ENCODE results near the gene CPE. TPM values are rescaled to one million over a fixed set of nuclear protein-coding genes. Genes with fewer than 3 reads are reported as not detected.
"Not testable (repeated sequence)": the region's sequence is repeated elsewhere in the genome, so short reads cannot be mapped to it uniquely, and the experiment has no call there.

CPE gene
- polyA plus RNA-seq, 3 donors, result 89.0 to 152 (median 96.9) TPM

- no peak for DNase-seq
These were observed 15.5 kb downstream of the CPE start for GRCh38 chr4:165394275-165394674.

DNA sequence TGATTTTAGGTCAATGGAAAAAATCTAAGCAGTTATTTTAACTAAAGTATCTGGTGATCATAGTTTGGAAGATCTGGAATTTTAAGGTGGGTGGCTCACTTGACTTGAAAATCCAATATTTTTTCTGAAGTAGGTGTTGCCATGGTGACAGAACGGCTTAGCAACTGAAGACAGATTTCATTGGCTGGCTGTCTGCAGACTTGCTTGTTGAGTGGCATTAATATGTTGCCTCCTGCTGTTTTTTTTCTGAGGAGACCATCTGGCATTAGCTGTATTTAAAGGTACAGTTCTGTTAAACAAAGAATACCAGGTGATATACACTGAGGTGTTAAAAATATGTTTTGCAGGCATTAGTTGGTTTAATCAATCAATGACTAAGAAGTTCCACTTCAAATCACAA is 19.8 kb downstream of the CPE start:
- peak; percentile 42 for DNase-seq

DNA sequence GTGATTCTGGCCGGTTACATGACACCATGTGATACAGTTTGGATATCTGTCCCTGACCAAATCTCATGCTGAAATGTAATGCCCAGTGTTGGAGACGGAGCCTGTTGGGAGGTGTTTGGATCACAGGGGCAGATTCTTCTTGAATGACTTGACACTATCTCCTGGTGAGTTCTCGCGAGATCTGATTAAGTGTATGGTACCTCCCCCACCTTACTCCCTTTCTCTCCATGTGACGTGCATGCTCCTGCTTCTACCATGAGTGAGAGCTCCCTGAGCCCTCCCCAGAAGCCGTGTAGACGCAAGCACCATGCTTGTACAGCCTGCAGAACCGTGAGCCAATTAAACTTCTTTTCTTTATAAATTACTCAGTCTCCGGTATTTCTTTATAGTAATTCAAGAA is 23.6 kb downstream of the CPE start:
- DNase-seq, result no peak

GRCh38 chr4:165403048-165403447 is 24.2 kb downstream of the CPE start:
- no peak for DNase-seq

DNA sequence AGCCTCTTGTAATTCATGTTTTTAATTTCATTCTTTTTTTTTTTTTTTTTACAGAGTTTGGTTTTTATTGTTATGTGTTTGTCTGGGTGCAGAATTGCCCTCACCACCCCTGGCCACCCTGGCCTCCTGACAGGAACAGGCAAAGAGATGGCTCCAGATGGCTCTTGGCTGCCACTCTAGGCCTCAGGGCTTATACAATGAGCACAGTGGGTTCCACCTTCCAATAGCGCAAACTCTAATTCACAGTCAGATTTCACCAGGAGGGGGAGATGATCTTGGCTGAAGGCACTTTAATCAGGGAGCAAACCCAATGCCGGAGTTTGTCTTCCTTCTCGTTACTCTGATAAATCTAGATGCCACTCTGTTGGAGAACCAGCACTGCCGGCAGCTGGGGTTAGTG is 24.8 kb downstream of the CPE start:
- DNase-seq, result no peak

- DNase-seq, result no peak
These were observed 25.3 kb downstream of the CPE start for GRCh38 chr4:165404080-165404479.

DNA sequence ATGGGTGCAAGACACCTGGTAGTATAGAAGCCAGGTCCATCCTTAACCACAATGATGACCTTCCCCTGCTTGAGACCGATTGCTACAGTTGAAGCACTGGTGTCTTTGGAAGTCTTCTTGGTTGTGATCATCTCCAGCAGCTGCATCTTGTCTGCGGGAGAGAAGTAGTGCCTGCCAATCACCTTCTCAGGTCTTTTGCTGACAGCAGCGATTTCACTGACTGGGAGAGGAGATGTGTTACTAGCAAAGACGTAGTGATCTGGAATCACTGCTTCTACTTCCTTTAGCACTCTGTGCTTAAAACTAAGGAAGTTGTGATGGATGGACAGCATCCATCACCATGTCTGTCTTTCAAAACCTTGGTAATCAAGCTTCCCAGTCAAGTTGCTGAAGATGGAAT is 25.9 kb downstream of the CPE start:
- no peak for DNase-seq

DNA sequence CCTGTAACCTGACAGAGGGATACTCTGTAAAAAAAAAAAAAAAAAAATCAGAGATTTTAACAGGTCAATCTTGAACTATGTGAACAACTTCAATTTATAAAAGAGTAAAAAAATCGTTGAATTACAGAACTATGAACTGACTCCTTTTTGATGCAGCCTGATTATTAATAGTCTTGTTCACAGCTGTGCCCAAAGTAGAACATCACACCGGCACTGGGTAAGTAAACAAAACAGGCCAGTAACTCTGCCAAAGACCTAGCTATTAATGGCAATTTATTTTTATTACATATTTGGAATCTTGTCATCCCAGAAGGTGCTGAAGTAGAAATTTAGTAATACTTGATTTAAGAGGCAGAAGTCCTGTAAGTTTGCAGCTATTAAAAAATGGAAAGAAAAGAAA is 31.4 kb downstream of the CPE start:
- DNase-seq, result no peak

DNA sequence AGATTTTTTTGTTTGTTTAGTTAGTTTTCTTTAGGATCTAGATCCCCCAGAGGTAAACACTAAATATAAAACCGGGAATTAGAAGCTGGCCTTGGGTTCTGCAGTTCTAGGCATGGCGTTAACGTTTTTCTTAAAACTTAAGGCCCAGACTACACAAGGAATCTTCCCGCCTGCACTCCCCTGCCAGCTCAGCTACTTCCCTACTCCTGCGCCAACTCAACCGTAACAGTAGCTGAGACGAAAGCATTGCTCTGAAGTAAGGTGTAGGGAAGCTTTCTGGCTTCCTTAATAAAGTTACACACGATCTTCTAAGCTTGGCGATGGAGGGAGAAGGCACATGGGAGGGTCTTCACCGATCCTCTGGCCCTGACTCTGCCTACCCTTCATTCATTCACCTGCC is 37.1 kb downstream of the CPE start:
- peak; percentile 27 for DNase-seq

DNA sequence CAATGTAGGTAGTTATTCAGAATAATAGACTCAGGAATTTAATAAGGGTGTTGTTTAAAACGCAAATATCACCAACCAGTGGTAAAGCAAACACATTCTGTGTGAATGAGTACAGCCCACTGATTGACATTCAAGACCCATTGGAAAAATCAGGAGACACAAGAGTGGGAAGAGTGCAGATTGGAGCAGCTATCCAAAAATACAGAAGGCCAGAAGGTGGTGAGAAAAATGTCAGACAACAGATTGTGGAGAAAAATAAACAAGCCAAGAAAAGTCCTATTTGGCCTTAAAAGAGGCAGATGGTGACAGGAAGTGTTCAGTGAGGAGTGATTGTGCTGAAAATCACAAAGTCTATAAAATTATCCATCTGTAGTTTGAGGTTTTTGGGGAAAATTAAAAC is 39.3 kb downstream of the CPE start:
- no peak for DNase-seq

DNA sequence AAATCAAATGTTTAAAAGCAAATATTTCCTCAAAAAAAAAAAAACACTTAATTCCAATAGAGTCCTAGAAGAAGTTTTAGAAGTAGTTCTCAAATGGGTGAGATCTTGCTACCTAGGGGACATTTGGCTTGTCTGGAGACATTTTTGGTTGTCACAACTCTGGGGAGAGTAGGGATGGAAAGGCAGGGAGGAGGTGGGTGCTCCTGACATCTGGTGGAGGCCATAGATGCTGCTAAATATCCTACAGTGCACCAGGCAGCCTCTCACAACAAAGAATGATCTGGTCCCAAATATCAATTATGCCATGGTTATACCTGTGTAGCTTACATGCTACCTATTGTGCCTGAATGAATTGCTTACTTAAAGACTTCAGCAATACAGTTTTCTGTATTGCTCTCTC is 46.8 kb downstream of the CPE start:
- DNase-seq, result no peak

GRCh38 chr4:165426331-165426730 is 47.5 kb downstream of the CPE start:
- no peak for DNase-seq

GRCh38 chr4:165426823-165427222 is 48.0 kb downstream of the CPE start:
- DNase-seq, result no peak

DNA sequence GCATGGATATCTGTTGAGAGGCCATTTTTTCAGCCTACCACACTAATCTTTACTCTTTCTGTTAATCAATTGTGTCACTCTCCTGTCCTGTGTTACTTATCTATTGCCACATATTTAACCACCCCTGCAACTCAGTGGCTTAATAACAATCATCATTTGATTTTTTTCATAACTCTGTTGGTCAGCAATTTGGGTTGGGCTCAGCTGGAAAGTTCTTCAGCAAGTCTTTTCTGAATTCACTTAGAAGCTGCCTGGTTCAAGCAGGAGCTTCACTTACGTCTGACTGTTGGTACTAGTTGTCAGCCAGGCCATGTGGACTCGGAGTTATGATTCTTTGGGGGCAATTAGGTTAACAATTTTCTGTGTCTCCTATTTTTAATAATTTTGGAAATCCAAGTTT is 50.1 kb downstream of the CPE start:
- no peak for DNase-seq

DNA sequence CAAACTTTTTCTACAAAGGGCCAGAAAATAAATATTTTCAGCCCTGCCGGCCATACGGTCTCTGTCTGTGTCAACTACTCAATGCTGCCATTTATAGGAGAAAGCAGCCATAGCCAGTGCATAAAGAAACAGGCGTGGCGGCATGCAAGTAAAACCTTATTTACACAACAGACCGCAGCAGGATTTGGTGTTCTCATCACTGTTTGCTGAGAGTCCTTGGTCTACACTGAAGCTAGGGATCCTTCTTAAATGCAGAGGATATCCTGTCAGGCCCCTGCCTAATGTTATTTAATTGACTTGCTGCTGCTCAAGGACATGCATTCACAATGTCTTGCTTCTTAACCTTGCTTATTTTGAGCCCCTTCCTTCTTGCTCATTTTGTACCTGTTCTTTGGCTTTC is 54.7 kb downstream of the CPE start:
- no peak for DNase-seq

DNA sequence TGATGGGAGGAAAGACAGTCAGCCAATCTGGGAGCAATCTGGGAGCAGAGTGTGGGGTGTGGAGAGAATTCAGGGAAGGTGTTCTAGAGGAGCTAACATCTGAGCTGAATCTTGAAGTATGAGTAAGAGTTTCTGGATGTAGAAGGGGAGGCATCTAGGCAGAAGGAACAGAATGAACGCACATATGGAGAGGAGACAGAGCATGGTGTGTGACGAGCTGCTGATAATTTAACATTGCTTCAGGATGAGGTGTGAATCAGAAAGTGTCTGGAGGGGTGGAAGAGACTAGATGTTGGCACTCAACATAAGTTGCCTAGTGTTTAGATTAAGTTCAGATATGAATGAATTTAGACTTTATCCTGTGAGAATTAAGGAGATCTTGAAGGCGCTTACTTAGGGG is 58.9 kb downstream of the CPE start:
- DNase-seq, result no peak

GRCh38 chr4:165439344-165439743 is 60.5 kb downstream of the CPE start:
- DNase-seq, result no peak

DNA sequence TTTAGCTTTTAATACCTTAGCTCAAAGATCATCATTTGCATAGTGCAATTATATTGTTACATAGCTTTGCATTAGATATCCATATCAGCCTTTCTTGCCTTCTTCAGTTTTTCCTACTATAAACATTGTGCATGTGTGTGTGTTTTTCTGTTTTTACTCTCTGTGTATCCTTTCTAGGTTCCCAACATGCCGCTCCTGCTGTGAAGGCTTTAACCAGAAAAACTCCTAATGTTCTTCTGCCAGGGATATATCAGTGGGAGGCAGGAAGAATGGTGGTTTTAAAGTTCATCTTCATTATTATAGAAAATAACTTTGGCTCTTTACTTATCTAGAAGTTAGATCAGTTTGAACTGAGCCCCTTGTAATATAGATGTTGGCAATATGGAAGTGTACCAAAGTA is 61.2 kb downstream of the CPE start:
- no peak for DNase-seq

GRCh38 chr4:165440415-165441158 is 61.8 kb downstream of the CPE start:
- no peak for DNase-seq

- no peak for DNase-seq
These were observed 64.5 kb downstream of the CPE start for GRCh38 chr4:165443276-165443675.

- no peak for DNase-seq
These were observed 69.9 kb downstream of the CPE start for GRCh38 chr4:165448700-165449099.

DNA sequence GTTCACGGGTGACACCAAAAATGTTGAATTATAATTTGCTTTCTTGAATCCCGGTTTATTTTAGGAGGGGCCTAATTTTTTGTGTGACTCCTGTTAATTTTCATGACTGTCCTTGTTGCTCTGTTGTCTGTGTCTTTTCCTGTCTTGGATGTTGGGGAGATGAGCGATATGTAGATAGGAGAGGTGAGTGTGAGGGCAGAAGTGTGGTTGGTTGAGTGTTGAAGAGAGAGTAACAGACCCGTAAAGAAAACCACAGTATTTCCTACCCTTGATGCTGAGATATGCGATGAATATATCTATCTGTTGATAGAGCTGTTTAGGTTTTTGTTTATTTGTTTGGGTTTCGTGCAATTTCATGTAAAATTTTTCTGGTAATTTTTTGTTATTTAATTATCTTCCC is 70.5 kb downstream of the CPE start:
- no peak for DNase-seq

DNA sequence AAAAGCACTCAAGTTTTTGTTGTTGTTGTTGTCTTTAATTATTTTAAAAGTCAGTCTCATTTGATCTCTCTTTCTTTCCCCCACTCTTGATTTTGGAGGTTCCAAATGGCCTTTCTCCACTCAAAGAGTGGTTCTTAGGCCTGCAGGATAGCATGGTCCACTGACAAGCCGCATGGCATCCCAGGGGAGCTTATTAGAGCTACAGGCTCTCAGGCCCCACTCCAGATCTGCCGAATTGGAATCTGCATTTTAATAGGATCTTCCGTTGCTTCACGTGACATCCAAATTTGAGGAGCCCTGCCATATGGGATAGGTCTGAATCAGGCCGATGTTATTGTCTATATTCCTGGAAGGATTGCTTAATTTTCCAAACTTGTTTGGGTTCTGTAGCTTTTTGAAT is 72.1 kb downstream of the CPE start:
- no peak for DNase-seq

DNA sequence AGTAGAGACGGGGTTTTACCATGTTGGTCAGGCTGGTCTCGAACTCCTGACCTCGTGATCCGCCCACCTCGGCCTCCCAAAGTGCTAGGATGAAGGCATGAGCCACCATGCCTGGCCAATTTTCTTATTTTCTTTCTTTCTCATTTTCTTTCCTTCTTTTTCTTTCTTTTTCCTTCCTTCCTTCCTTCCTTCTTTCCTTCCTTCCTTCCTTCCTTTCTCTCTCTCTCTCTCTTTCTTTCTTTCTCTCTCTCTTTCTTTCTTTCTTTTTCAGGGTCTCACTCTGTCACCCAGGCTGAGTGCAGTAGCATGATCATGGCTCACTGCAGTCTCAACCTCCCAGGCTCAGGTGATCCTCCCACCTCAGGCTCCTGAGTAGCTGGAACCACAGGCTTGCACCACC is 74.3 kb downstream of the CPE start:
- DNase-seq, result not testable (repeated sequence)

DNA sequence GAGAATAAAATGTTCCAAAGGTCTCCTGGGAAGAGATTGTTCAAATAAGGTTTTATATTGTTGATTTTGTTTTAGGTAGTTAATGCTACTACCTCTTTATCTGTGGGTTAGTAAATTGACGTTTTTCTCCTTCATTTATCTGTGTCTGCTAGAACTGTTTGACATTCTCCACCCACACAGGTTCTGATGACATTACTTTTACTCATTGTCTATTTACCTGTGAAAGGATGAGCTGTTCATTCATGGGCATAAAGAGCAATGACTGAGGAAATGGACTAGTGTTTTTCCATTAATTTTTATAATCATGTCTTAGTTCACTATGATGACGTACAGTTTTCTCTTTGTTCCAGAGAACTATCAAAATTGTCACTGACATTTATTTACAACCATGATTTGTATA is 75.6 kb downstream of the CPE start:
- no peak for DNase-seq
